ENCODE measurements around the gene MYH11.

Gene MYH11

DNA sequence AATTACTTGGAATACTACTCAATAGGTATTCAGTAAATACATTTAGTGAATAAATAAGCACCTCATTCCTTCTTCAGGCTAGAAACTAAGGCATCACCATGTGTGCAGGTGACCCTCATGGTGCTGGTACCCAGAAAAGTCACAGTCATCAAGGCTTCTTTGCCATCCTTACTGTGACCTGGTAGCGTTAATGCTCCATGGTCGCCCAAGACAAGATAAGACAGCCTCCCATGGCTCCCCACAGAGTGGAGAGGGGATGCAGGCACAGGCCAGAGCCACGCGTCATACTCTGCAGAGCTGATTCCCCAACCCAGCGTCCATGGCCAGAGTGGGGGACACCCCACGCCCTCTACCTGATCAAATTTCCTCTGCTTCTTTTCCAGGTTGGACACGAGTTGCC, 133.0 kb downstream of the MYH11 start:
- H3K27ac ChIP-seq: no peak overlapping the region
- TF ChIP-seq, protein P1, sequence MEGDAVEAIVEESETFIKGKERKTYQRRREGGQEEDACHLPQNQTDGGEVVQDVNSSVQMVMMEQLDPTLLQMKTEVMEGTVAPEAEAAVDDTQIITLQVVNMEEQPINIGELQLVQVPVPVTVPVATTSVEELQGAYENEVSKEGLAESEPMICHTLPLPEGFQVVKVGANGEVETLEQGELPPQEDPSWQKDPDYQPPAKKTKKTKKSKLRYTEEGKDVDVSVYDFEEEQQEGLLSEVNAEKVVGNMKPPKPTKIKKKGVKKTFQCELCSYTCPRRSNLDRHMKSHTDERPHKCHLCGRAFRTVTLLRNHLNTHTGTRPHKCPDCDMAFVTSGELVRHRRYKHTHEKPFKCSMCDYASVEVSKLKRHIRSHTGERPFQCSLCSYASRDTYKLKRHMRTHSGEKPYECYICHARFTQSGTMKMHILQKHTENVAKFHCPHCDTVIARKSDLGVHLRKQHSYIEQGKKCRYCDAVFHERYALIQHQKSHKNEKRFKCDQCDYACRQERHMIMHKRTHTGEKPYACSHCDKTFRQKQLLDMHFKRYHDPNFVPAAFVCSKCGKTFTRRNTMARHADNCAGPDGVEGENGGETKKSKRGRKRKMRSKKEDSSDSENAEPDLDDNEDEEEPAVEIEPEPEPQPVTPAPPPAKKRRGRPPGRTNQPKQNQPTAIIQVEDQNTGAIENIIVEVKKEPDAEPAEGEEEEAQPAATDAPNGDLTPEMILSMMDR (conservative IDR thresholded peaks at IDR 0.05): no peak

DNA sequence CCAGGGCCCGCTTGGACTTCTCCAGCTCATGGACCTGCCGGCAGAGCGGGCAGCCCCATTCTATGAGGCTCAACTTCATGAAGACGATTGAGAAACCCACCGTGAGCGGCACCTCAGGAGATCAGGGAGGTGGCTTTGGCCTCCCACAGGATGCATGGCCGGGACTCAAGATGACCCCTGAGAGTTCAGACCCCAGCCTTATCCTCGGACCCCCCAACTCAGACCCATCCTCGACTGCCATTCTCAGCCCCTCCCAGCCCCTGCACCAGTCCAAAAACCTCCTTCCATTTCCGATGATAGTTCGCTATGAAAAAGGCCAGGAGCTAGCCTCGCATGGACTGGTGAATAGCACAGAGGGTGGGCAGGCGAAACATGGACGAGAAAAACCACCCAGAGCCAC, 135.8 kb downstream of the MYH11 start:
- TF ChIP-seq, protein P1 (conservative IDR thresholded peaks at IDR 0.05): no peak
- H3K27ac ChIP-seq: no peak overlapping the region

DNA sequence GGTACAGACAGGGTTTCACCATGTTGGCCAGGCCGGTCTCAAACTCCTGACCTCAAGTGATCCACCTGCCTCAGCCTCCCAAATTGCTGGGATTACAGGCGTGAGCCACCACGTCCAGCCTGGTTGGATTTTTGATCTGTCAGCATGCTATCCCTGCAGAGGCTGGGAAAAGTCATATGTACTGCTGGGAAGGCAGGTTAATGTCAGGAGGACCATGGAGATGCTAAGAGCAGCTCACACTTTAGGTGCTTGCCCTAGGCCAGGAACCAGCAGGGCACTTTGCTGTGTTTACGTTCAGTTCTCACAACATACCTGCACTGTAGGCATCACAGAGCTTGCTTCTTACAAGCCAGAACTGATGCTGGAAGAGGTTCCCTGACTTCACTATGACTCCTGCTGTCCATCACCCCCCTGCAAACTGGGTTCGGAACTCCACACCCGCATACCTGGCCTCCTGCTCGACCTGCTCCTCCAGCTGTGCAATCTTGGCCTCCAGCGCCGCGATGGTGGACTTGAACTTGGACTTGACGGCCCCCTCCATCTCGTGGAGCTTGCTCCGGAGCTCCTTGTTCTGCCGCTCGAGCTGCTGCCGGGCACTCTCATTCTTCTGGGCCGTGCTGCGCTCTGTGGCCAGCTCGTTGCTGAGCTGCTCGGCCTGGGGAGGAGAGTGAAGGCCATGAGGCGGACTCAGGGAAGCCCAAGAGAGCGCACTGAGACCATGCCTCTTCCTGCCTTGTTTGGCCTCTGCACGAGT, 140.0 kb downstream of the MYH11 start:
- TF ChIP-seq, protein P1 (conservative IDR thresholded peaks at IDR 0.05): no peak
- no peak overlapping the region for H3K27ac ChIP-seq

DNA sequence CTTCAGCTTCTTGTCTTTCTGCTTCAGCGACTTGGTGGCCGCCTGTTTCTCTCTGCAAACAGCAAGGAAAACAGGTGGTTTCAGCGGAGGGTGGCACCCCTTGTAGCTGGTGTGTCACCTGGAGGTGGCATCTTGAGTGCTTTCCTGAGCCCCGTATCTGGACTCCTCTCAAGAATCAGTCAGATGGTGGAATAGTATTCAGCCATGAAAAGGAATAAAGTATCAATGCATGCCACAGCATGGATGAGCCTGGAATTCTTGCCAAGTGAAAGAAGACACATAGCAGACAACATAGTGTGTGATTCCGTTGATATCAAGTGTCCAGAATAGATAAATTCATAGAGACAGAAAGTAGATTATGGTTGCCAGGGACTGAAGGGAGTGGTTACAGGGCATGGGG, 141.6 kb downstream of the MYH11 start:
- H3K27ac ChIP-seq: no peak overlapping the region
- TF ChIP-seq, protein P1 (conservative IDR thresholded peaks at IDR 0.05): no peak

DNA sequence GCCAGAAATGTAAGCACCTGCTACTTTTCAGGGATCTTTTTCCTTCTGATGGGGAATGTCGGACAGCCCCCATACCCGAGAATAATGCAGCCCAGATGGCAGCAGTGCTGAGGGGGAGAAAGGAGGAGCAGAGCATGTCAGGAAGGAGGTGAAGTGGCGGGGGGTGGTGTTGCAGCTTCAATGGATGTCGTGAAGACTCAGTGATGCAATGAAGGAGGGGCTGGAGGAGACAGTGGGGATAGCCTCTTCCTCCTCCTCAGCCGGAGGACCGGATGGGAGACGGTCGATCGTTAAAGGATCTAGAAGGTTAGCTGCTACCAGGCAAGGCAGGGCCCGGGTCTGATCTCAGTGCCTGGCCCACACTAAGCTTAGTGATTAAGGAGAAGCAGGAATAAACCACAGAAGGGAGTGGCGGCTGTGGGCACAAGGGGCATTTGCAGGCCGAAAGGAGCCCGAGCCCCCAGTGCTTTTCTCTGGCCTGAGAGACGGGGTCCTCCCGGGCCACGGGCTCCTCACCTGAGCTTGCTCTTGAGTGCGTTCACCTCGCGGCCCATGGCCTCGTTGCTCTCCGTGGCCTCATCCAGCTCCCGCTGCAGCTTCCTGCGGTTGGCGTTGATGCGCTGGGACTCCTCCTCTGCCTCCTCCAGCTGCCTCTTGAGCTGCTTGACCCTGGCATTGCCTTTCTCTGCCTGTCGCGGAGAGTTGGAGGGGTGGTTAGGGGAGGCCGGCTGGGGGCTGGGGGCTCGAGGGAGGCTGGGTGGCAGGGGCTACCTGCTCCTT, 142.2 kb downstream of the MYH11 start:
- TF ChIP-seq, protein P1 (conservative IDR thresholded peaks at IDR 0.05): no peak
- H3K27ac ChIP-seq: no peak overlapping the region

DNA sequence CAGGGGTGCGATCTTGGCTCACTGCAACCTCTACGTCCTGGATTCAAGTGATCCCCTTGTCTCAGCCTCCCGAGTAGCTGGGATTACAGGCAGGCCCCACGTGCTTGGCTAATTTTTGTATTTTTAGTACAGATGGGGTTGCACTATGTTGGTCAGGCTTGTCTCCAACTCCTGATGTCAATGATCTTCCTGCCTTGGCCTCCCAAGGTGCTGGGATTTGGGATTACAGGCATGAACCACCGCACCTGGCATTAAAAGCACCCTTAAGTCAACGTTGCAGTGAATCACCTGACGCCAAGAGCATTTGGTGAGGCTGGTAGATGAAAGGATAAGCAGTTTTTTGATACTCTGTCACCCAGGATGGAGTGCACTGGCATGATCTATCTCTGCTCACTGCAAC, 147.8 kb downstream of the MYH11 start:
- H3K27ac ChIP-seq: no peak overlapping the region
- TF ChIP-seq, protein P1 (conservative IDR thresholded peaks at IDR 0.05): no peak

DNA sequence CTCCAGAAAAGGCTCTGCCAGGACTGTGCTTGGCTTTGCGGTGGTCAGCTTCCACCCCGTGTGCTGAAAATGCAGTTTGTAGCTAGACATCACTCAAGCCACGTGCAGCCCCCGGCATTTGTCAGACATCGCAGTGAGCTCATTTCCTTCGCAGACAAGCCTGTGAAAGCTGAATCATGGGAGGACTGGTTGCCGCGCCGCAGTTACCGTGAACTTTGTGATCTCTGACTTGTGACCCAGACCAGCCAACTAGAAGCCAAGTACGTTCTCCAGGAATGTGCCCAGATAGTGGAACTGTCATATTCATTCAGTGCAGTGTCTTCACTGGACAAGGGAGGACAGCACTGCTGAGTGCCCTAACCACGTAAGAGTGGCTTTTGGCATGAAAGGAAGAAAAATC, 148.7 kb downstream of the MYH11 start:
- H3K27ac ChIP-seq: no peak overlapping the region
- TF ChIP-seq, protein P1 (conservative IDR thresholded peaks at IDR 0.05): no peak
